PC-9 (cell line): ENCODE measurements around the gene TSPAN8.

Experiments used
- EZH2 ChIP-seq: fragments of 200-600 bp; sonication (generic); IDR thresholded peaks from 2 replicates; pipeline ENCODE4 v1.8.0; 2017; ENCODE audit warnings: antibody characterized with exemption, low read depth
- TF ChIP-seq, protein P1 (sequence below): fragments of 200-600 bp; sonication (generic); conservative IDR thresholded peaks from 2 replicates; pipeline ENCODE4 v1.6.1; 2017; ENCODE audit warnings: mixed run types, antibody characterized with exemption, mild to moderate bottlenecking, moderate library complexity

DNA sequence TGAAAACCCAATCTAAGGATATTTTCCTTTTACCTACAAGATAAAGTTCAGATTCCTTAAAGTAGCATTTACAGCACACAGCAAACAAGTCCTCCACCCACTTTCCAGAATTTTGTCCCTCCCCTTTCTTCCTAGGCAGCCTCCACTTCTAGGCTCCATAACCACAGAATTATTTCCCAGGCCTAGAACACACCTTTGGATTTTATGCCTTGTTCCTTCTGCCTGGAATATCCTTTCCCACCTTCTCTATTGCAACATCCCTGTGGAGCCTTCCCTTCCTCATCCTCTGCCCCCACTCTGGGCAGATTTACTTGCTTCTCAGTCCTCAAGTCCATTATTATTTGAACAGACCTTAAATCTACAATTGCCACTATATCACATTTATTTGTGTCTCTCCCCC is 2.1 kb upstream of the TSPAN8 start:
- TF ChIP-seq, protein P1, sequence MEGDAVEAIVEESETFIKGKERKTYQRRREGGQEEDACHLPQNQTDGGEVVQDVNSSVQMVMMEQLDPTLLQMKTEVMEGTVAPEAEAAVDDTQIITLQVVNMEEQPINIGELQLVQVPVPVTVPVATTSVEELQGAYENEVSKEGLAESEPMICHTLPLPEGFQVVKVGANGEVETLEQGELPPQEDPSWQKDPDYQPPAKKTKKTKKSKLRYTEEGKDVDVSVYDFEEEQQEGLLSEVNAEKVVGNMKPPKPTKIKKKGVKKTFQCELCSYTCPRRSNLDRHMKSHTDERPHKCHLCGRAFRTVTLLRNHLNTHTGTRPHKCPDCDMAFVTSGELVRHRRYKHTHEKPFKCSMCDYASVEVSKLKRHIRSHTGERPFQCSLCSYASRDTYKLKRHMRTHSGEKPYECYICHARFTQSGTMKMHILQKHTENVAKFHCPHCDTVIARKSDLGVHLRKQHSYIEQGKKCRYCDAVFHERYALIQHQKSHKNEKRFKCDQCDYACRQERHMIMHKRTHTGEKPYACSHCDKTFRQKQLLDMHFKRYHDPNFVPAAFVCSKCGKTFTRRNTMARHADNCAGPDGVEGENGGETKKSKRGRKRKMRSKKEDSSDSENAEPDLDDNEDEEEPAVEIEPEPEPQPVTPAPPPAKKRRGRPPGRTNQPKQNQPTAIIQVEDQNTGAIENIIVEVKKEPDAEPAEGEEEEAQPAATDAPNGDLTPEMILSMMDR = no peak
- no peak for TF ChIP-seq EZH2
